ENCODE measurements around the gene MED8. TPM values are rescaled to one million over a fixed set of nuclear protein-coding genes. Genes with fewer than 3 reads are reported as not detected.
A peak's percentile ranks its signal among the peaks of the same experiment; 100 is the strongest.

MED8 gene, protein sequence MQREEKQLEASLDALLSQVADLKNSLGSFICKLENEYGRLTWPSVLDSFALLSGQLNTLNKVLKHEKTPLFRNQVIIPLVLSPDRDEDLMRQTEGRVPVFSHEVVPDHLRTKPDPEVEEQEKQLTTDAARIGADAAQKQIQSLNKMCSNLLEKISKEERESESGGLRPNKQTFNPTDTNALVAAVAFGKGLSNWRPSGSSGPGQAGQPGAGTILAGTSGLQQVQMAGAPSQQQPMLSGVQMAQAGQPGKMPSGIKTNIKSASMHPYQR
- 61.9 and 73.9 TPM in 2 replicates for total RNA-seq (2014; rRNA removed; shearing (Covaris generic))
- polyA plus RNA-seq (2015; cell fraction: cytosol; rRNA removed): 54.9 and 58.7 TPM in 2 replicates
- 58.1 and 60.2 TPM in 2 replicates for polyA plus RNA-seq (2015; cell fraction: nucleus; rRNA removed)

- DNase-seq (ENCODE audit: low read depth): peak; percentile 92
These were observed at the start of gene MED8, which contains the start of gene SZT2 for GRCh38 chr1:43389326-43390313. Gene MED8 (minus strand): TSS chr1:43389800. CDS start chr1:43389764, 36 bp downstream. Gene SZT2 (plus strand): TSS chr1:43389899. CDS start chr1:43389969, 70 bp downstream.

GRCh38 chr1:43438953-43439581 is 49.5 kb upstream of the MED8 start:
- DNase-seq (ENCODE audit: low read depth): no peak

GRCh38 chr1:43438576-43438952 is 49.0 kb upstream of the MED8 start:
- DNase-seq (ENCODE audit: low read depth): no peak

DNA sequence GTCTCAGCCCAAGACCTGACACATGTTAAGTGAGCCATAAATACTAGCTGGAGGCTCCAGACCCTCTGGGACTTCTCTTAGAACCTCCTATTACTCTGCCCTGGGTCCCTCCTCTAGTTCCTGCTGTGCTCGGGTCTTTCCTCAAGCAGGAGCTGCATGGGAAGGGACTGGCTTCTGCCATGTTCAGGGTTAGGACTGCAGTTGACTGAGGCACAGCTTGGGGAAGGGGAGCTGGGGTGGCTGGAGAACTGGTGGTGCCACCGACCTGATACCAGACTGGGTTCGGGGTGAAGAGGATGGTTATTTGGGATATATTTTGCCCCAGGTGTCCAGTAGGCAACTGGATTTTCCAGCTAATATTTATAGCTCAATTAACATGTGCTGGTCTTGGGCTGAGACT is 48.4 kb upstream of the MED8 start:
- DNase-seq (ENCODE audit: low read depth): no peak

GRCh38 chr1:43437031-43437973 is 47.7 kb upstream of the MED8 start:
- no peak for DNase-seq (ENCODE audit: low read depth)

DNA sequence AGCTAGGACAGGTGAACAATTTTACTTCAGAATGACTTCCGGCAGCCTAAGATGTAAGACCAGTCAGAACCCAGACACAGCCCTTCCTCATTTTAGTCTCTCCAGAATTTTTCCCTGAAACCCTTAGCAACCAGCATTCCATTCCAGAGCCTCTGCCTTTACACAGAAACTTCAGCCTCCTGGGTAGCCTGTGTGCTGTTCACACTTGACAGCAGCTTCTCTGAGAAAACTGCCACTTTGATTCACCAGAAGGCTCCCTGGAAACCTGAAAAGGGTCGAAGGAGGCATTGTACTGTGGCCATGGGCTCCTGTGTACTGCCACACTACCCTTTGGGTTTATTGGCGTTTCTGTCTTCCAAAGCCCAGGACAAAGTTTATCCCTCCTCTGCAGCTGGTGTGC is 46.8 kb upstream of the MED8 start:
- no peak for DNase-seq (ENCODE audit: low read depth)

DNA sequence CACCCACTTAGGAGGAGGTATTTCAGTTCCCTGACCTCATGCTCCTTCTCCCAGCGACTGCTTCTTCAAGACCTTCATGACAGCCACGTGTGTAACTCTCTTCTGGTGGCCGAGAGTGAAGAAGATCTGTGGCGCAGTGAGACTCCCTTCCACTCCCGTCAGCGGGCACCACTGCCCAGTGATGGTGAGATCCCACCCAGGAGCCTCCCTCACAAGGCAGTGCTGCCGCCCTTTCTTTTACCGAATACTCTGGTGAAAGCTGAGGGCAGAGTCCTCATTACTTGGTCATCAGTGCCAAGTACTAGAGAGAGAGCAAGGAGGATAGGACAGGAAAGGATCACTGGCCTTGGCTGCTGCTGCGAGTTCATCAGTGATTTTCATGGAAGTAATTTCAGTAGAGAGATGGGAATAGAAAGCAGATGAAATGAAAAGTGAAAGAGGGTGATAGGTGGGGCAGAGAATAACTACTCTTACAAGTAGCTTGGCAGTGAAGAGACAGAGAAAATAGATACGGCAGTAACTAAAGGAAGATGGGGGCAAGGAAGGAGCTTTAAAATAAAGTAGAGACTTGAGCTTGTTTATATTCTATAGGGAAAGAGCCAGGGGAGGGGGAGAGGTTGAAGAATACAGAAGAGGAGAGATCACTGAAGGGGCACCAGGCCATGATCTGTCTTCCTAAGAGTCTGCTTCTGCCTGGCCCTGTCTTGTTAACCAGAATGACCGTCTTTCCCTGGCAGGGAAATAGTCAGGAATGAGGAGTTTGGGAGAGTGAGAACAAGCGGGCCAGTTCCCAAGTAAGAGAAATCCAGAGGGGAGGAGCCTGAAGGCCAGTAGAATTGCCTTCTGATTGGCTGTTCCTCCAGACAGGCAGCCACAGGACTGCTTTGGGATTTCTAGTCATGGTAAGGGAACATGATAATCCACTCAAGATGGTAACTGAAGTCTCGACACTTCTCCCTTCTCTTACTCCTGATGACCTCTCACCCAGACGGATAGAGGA is 45.8 kb upstream of the MED8 start:
- no peak for DNase-seq (ENCODE audit: low read depth)

GRCh38 chr1:43434256-43434655 is 44.7 kb upstream of the MED8 start:
- no peak for DNase-seq (ENCODE audit: low read depth)

- DNase-seq (ENCODE audit: low read depth): no peak
These were observed 43.3 kb upstream of the MED8 start for GRCh38 chr1:43432907-43433306.

DNA sequence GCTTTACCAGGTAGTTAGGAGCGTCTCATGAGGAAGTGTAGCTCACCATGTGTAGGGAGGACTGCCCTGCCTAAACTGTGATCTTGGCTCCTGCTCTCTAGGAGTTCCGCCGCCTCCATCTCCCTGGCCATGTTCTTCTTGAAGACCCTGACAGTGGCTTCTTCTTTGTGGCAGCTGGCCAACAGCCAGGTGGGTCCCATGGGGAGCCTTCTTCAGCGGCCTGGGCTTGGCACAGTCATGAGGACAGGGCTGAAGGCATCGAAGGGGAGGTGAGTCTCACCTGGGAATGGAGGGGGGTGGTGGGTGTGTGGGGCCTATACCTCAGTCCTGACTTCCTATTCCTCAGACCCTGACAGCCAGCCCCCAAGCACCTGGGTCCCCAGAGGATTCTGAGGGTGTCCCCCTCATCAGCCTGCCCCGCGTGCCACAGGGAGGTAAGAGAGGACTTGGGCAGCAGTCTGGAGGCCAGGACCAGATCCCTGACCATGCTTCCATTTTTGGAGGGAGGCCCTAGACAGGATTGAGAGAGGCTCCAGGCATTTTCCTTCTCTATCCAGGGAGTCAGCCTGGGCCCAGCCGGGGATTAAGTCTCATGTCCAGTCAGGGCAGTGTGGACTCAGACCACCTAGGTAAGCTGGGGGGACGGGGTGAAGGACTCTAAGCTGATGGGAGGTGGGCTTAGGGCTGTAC is 42.7 kb upstream of the MED8 start:
- no peak for DNase-seq (ENCODE audit: low read depth)

DNA sequence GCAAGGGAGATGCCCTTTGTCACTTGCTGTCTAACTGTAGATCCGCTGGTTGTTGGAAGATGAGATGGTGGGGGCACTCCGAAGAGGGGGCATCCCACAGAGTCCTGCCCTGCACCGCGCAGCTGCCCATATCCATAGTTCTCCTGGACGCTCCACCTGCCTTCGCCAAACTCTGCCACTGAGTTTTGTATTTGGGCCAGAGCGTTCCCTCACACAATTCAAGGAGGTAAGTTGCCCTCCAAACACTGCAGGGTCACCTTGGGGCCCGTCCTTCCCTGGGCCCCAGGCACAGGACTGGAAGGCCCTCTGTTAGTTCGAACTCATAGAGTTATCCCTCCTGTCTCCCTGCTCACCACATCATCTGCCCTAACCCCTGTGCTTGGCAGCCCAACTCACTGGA is 42.1 kb upstream of the MED8 start:
- no peak for DNase-seq (ENCODE audit: low read depth)

DNA sequence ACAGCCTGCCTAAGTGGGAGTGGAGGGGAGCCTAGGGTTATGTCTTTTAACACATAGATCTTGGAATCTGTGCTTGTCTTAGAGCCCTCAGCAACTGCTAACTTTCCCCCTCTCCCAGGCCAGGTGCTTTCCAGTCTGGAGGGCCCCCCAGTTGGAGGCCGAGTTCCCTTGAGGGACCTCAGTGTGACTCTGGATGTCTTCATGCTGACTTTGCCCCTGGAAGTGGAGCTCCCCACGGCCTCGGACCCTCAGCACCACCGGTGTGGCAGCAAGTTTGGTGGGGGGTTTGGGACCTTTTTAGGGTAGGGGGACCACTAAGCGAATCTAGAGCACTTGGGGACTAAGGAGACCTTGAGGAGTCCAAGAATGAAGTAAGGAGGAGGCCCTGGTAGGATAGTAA is 41.2 kb upstream of the MED8 start:
- no peak for DNase-seq (ENCODE audit: low read depth)

GRCh38 chr1:43427941-43428340 is 38.3 kb upstream of the MED8 start:
- DNase-seq (ENCODE audit: low read depth): no peak

- DNase-seq (ENCODE audit: low read depth): no peak
These were observed 37.9 kb upstream of the MED8 start for GRCh38 chr1:43427524-43427923.

DNA sequence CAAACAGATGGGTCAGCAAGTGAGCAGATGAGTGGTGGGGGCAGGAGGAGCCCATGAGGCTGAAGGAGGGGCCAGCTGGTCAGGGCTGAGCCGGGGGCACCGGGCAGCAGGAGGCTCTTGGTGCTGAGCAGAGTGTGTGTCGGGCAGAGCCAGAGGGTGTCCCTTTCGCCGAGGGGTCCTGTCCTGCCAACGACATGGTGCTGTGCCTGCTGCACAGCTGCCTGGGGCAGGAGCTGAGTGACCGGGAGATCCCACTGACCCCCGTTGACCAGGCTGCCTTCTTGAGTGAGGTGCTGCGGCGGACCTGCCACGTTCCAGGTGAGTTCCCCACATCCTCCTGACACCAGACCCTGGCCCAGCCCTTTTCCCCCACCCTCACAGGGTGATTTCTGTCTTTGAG is 36.6 kb upstream of the MED8 start:
- DNase-seq (ENCODE audit: low read depth): no peak

GRCh38 chr1:43425045-43425444 is 35.4 kb upstream of the MED8 start:
- no peak for DNase-seq (ENCODE audit: low read depth)

- DNase-seq (ENCODE audit: low read depth): no peak
These were observed 34.3 kb upstream of the MED8 start for GRCh38 chr1:43423672-43424550.

Data from HT1080 (cell line).